Lung (tissue), 12 donors: ENCODE measurements around the gene CD244. TPM values are rescaled to one million over a fixed set of nuclear protein-coding genes. Genes with fewer than 3 reads are reported as not detected.

Experiments used
- ATAC-seq: fragments of 200-7000 bp; cut with Tn5 transposase; one replicate; pipeline ENCODE4 v1.9.1; 2020; ENCODE audit warnings: moderate number of reproducible peaks; ENCODE audit not compliant: insufficient read depth, low FRiP score
- DNase-seq, 3 donors: peaks; one replicate each; pipeline ENCODE4 v3.0.0-alpha.2; 2013 to 2017
- H3K27ac ChIP-seq, 2 donors: one replicate each; pipeline ENCODE4 v1.5.1; 2013; ENCODE audit warnings: mild to moderate bottlenecking in 2 of 2, moderate library complexity in 2 of 2, control low read depth in 1 of 2, inconsistent platforms in 1 of 2, low read depth in 1 of 2, low read length in 1 of 2
- H3K27me3 ChIP-seq, 3 donors: one replicate each; pipeline ENCODE4 v1.5.1; 2013; ENCODE audit warnings: low read length in 2 of 3; ENCODE audit not compliant: control insufficient read depth in 3 of 3, insufficient read depth in 3 of 3
- H3K36me3 ChIP-seq, 4 donors: one replicate each; pipeline ENCODE4 v1.5.1; 2013; ENCODE audit warnings: low read length in 4 of 4, mild to moderate bottlenecking in 1 of 4, moderate library complexity in 1 of 4; ENCODE audit not compliant: control insufficient read depth in 4 of 4, insufficient read depth in 4 of 4
- H3K4me1 ChIP-seq, 5 donors: one replicate each; pipeline ENCODE4 v1.5.1; 2013; ENCODE audit warnings: low read length in 5 of 5, mild to moderate bottlenecking in 2 of 5, moderate library complexity in 1 of 5; ENCODE audit not compliant: control insufficient read depth in 5 of 5, insufficient read depth in 5 of 5
- H3K4me3 ChIP-seq: one replicate; pipeline ENCODE4 v1.5.1; 2013; ENCODE audit warnings: mild to moderate bottlenecking, control low read depth, moderate library complexity
- H3K9ac ChIP-seq, 2 donors: one replicate each; pipeline ENCODE4 v1.5.1; 2013; ENCODE audit warnings: low read length in 2 of 2, control low read depth in 1 of 2; ENCODE audit not compliant: insufficient read depth in 1 of 2
- H3K9me3 ChIP-seq, 4 donors: one replicate each; pipeline ENCODE4 v1.5.1; 2013; ENCODE audit warnings: low read length in 3 of 4, mild to moderate bottlenecking in 1 of 4, moderate library complexity in 1 of 4; ENCODE audit not compliant: control insufficient read depth in 4 of 4, insufficient read depth in 3 of 4
- CTCF ChIP-seq: IDR thresholded peaks from 2 replicates; pipeline ENCODE4 v1.5.1; 2012; ENCODE audit warnings: mild to moderate bottlenecking; ENCODE audit errors: control extremely low read depth, extremely low read depth
- WGBS, 2 donors: extraction: QIAGEN DNeasy Blood & Tissue Kit; methylation state at CpG; one replicate each; pipeline ENCODE4 v1.1.7; 2013; 5-methylcytosine and 5-hydroxymethylcytosine counted together
- polyA plus RNA-seq, 2 donors: library from polyadenylated mRNA; stranded (reverse); fragments of 200-250 nt; gene quantifications; one replicate each; pipeline ENCODE4 v1.2.1, GENCODE V29; 2013
- total RNA-seq, 2 donors: library from RNA; depleted of rRNA in 1 of 2; stranded (reverse); fragments of >200 nt in 1 of 2; gene quantifications; one replicate each; pipeline ENCODE4 v1.2.1, GENCODE V29; 2014 to 2021
- donor health status: control.
- donor health status: control.
- donor health status: Bipolar disorder and iron deficiency.
- donor health status: healthy.
- donor health status: DM: yes; HTN: yes; CAD: no.

CD244 gene
- total and polyA plus RNA-seq, 4 donors = 0.57 to 3.2 (median 2.3) TPM

GRCh38 chr1:160807738-160808137, 54.9 kb downstream of the CD244 start:
- Histone ChIP-seq H3K27ac (no peak overlapping the region), H3K9me3 (peaks cover 0 to 13% (median 7%) of the 10 kb centered on the region in 4 donors), H3K4me3 (no peak overlapping the region), H3K36me3 (no peaks in the 10 kb centered on the region), H3K27me3 (no peaks in the 10 kb centered on the region), H3K4me1 (peaks cover 0 to 2% (median 0%) of the 10 kb centered on the region in 5 donors), H3K9ac (no peak overlapping the region)
- TF ChIP-seq CTCF = no peak
- WGBS, 2 donors = 89 to 95% methylated on average over 2 of the region's 2 CpGs
- DNase-seq (no peak), ATAC-seq (no peak)

- Histone ChIP-seq H3K4me1 (peaks cover 0 to 2% (median 0%) of the 10 kb centered on the region in 5 donors), H3K27ac (no peak overlapping the region), H3K9ac (no peak overlapping the region), H3K36me3 (no peaks in the 10 kb centered on the region), H3K9me3 (peaks cover 0 to 13% (median 7%) of the 10 kb centered on the region in 4 donors), H3K27me3 (no peaks in the 10 kb centered on the region), H3K4me3 (no peak overlapping the region)
- no peak for ATAC-seq
- 79 to 88% methylated on average over 3 of the region's 3 CpGs for WGBS, 2 donors
- DNase-seq = no peak
- no peak for TF ChIP-seq CTCF
These were observed 55.4 kb downstream of the CD244 start for GRCh38 chr1:160807247-160807646.

- Histone ChIP-seq H3K9ac (no peak overlapping the region), H3K27ac (no peak overlapping the region), H3K36me3 (no peaks in the 10 kb centered on the region), H3K4me1 (peaks cover 0 to 2% (median 0%) of the 10 kb centered on the region in 5 donors), H3K27me3 (no peaks in the 10 kb centered on the region), H3K9me3 (peaks cover 0 to 13% (median 7%) of the 10 kb centered on the region in 4 donors), H3K4me3 (no peak overlapping the region)
- DNase-seq (no peak), ATAC-seq (no peak)
- TF ChIP-seq CTCF = no peak
These were observed 55.9 kb downstream of the CD244 start for GRCh38 chr1:160806784-160807183.

- ATAC-seq = no peak
- no peak for TF ChIP-seq CTCF
- Histone ChIP-seq H3K4me3 (no peak overlapping the region), H3K9me3 (peaks cover 0 to 13% (median 7%) of the 10 kb centered on the region in 4 donors), H3K36me3 (no peaks in the 10 kb centered on the region), H3K27ac (no peak overlapping the region), H3K9ac (no peak overlapping the region), H3K27me3 (no peaks in the 10 kb centered on the region), H3K4me1 (peaks cover 0 to 2% (median 0%) of the 10 kb centered on the region in 5 donors)
- WGBS, 2 donors = 83 to 91% methylated on average over 1 of the region's 1 CpG
- DNase-seq = no peak
These were observed 56.5 kb downstream of the CD244 start for GRCh38 chr1:160806109-160806665.
